DMS153 (cell line): Measurements from ENCODE around the gene RALGAPA1.
A peak's percentile ranks its signal among the peaks of the same experiment; 100 is the strongest.
"Not testable (repeated sequence)": the region's sequence is repeated elsewhere in the genome, so short reads cannot be mapped to it uniquely, and the experiment has no call there.

Experiments used
- DNase-seq: peaks from one replicate; lab custom pipeline; 2025; lab: John Stamatoyannopoulos, UW

The RALGAPA1 gene

DNA sequence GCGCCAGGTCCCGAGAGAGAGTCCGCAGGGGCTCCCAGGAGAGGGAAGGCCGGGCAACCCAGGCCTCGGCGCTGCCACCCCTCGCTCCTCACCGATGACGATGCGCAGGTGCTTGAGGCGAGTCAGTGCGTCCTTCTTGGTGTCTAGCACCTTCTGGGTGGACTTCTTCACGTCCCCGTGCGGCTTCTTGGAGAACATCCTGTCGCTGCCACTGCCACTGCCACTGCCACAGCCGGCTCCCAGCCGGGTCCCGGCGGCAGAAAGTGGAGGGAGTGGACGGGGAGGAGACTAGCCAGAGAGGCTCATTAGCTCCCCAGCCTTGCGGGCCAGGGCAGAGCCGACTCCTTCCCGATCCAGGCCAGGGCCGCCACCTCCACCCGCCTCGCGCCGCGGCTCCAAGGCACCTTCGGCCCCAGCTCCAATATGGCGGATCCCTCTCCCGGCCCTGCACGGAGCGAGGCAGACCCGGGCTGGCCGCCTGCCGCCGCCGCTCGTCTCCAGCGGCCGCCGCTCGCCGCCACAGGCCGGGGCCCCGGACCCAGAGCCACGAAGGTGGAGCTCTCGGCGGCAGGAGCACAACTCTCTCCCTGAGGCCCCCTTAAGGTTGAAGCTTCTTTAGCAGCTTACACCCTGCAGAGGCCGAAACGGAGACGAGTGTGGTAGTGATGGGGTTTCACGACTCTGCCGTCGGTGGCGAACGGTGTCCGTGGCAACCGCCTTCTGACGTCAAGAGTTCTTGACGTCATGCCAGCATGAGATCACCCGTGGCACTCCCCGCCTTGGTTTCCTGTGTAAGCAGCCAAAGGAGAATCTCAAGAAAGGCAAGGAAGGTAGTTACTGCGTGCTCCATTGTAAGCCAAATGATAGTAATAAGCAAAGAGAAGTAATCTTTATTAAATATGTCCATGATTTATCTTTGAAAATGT lies at the start of gene RALGAPA1:
TSS of gene RALGAPA1 (minus strand) at position 658 of the 926 bp plus-strand sequence. CDS start at position 198, 460 bp downstream.
- DNase-seq, result peak; percentile 96

DNA sequence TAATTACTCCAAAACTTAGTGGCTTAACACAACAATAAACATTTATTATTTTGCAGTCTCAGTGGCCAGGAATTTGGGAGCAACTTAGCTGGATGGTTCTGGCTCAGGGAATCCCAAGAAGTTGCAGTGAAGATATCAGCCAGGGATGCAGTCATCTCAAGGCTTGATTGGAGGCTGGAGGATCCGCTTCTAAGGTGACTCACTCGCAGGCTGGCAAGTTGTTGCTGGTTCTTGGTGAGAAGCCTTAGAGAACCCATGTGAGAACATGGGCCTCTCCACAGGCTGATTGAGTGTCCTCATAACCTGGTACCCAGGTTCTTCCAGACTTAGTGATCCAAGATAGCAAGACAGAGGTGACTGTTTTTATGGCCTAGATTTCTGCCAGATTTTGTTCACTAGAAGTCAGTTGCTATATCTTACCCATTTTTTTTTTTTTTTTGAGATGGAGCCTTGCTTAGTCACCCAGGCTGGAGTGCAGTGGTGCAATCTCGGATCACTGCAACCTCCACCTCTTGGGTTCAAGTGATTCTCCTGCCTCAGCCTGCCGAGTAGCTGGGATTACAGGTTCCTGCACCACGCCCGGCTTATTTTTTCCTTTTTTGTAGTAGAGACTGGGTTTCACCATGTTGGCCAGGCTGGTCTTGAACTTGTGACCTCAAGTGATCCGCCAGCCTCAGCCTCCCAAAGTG lies 49.6 kb upstream of the RALGAPA1 start:
- no peak for DNase-seq

DNA sequence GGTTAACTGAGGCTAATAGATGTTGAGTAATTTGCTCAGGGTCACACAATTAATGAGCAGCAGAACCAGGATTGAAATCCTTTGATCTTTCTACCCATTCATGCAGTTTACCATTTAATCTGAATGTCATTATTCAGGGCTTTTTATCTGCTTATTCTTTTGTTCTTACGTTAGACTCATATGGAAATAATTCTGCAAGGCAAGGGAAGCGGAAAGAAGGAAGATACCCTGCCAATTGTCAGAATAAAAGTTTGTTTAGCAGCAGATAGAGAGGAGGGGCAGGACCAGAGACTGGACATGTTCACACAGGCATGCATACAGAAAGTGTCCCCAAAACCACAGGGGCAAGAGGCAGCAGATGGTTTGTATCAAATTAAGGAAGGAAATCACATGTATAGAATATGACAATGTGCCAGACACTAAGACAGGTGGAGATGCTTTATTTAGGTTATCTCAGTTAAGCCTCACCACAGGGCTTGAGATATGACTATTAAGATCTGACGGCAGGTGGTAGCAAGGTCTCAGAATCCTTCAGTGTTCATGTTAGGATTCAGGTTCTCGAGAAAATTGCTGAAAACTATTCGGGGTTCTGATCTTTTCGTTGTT lies 46.9 kb upstream of the RALGAPA1 start:
- no peak for DNase-seq

DNA sequence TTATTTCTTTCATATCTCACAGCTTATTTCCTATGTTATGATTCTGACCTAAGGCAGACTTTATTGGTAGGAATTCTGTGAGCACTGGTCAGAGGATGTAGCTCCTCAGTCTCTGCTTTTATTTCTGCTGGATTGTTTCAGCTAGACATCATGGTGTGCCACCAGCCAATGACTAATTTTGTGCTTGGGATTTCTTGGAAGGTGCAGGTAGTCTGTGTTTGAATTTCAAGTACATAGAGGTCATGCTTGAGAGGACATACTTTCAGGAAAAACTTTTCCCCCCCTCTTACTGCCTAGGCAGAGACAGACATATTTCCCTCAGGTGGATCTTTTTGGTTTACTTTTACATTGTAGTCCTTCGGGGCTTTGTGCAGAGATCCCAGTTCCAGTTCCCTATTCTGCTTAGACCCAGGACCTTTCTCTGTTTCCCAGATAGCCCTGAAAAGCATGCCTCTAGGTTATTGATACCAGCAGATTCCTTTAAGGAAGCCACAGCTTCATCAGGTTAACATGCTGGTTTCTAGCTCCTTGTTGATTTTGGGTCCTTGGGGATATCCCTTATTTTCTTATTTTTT lies 45.7 kb upstream of the RALGAPA1 start:
- no peak for DNase-seq

DNA sequence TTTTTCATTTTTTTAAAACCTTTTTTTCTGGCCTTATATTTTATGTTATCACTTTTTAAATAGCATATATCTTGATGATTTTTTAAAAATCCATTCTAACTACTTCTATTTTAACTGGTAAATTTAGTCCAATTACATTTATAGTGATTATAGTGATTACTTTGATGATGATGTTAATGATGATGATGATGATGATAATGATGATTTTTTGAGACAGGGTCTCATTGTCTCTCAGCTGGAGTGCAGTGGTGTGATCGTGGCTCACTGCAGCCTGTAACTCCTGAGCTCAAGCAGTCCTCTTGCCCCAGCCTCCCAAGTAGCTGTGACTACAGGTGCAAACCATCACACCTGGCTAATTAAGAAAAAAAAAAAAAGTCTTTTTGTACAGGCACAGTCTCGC lies 44.1 kb upstream of the RALGAPA1 start:
- no peak for DNase-seq

DNA sequence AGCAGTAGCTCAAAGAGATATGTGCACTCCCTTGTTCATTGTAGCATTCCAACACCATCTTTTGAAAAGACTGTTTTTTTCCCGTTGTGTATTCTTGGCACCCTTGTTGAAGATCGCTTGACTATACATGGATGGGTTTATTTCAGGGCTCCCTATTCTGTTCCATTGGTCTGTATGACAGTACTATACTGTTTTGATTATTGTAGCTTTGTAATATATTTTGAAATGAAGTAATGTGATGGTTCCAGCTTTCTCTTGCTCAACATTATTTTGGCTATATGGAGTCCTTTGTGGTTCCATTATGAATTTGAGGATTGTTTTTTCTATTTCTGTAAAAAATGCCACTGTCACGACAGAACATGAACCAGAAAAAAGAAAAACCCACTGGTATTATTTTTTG lies 42.7 kb upstream of the RALGAPA1 start:
- DNase-seq, result no peak

DNA sequence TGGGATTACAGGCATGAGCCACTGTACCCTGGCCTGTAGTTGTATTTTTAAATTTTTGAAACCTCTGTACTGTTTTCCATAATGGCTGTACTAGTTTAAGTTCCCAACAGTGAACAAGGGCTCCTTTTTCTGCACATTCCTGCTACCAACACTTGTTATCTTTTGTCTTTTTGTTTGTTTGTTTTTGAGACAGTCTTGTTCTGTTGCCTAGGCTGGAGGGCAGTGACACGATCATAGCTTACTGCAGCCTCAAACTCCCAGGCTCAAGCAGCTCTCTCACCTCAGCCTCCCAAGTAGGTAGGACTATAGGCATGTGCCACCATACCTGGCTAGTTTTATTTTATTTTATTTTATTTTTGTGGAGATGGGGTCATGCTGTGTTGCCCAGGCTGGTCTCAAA lies 40.0 kb upstream of the RALGAPA1 start:
- DNase-seq, result no peak

DNA sequence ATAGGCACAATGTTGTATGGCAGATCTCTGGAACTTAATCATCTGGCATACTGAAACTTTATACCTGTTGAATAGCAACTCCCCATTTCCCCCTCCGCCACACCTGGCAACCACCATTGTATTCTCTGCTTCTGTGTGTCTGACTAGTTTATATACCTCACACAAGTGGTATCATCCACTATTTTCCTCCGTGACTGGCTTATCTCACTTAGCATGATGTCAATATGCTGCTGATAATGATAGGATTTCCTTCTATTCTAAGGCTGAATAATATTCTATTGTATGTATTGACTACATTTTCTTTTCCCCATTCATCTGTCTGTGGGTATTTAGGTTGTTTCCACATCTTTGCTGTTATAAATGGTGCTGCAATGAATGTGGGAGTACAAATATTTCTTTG lies 38.5 kb upstream of the RALGAPA1 start:
- no peak for DNase-seq

DNA sequence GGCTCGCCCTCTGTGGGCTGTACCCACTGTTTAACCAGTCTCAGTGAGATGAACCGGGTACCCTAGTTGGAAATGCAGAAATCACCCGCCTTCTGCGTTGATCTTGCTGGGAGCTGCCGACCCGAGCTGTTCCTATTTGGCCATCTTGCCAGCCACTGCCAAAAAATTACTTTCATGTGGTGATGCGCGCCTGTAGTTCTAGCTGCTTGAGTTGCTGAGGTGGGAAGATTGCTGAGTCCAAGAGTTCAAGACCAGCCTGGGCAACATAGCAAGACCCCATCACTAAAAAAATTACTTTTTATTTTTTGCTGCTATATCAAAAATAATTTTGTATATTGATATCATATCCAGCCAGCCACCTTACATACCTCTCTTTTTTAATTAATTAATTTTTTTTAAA lies 35.4 kb upstream of the RALGAPA1 start:
- DNase-seq, result no peak

DNA sequence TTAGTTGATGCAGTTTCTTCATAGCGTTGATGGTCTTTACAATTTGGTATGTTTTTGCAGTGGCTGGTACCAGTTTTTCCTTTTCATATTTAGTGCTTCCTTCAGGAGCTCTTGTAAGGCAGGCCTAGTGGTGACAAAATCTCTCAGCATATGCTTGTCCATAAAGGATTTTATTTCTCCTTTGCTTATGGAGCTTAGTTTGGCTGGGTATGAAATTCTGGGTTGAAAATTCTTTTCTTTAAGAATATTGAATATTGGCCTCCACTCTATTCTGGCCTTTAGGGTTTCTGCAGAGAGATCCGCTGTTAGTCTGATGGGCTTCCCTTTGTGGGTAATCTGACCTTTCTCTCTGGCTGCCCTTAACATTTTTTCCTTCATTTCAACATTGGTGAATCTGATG lies 33.1 kb upstream of the RALGAPA1 start:
- not testable (repeated sequence) for DNase-seq

DNA sequence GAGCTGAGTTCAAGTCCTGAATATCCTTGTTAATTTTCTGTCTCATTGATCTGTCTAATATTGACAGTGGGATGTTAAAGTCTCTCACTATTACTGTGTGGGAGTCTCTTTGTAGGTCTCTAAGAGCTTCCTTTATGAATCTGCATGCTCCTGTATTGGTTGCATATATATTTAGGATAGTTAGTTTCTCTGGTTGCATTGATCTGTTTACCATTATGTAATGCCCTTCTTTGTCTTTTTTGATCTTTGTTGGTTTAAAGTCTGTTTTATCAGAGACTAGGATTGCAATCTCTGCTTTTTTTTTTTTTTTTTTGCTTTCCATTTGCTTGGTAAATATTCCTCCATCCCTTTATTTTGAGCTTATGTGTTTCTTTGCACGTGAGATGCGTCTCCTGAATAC lies 32.6 kb upstream of the RALGAPA1 start:
- DNase-seq, result not testable (repeated sequence)

DNA sequence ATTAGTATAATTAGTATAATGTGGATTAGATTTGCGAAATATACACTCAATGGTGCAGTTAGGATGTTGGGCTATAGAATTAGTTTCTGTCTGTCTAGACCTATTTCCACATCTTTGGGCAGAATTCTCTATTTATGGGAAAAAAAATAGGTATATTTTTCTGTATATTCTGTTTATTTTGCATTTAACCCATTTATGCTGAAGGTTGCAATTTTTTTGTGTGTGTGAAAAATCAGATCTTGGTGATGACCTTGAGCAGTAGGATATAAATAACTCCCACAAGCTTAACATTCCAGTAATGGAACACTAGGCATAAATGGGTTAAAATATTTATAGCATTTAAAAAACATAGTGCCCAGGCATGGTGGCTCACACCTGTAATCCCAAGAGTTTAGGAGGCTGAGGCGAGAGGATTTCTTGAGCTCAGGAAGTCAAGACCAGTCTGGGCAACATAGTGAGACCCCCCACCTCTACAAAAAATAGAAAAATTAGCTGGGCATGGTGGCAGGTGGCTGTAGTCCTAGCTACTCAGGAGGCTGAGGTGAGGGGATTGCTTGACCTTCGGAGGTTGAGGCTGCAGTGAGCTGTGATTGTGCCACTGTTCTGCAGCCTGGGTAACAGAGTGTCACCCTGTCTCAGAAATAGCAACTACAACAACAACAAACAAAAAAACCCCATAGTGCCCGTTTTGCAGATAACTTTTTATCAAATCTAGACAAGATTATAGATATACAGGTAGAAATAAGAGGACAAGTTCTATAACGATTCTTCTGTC lies 26.3 kb upstream of the RALGAPA1 start:
- DNase-seq, result no peak

DNA sequence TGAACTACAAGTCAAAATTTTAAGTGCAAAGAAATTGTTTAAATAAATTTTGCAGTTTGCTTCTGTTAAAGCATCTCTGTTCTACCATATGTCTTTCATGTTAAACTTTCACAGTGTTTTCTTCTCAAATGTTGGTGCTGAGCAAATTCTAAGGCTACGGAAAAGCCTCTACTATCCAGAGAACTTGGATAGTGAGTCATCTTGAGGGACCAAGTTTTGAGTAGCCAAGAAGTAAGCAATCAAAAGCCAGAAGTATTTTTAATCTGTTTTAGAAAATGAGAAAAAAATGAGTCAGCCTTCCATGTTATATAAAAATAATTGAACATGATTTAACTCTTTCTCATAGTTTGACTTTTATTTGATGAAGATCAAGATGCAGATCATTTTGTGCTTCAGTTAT lies 20.4 kb upstream of the RALGAPA1 start:
- DNase-seq, result no peak

DNA sequence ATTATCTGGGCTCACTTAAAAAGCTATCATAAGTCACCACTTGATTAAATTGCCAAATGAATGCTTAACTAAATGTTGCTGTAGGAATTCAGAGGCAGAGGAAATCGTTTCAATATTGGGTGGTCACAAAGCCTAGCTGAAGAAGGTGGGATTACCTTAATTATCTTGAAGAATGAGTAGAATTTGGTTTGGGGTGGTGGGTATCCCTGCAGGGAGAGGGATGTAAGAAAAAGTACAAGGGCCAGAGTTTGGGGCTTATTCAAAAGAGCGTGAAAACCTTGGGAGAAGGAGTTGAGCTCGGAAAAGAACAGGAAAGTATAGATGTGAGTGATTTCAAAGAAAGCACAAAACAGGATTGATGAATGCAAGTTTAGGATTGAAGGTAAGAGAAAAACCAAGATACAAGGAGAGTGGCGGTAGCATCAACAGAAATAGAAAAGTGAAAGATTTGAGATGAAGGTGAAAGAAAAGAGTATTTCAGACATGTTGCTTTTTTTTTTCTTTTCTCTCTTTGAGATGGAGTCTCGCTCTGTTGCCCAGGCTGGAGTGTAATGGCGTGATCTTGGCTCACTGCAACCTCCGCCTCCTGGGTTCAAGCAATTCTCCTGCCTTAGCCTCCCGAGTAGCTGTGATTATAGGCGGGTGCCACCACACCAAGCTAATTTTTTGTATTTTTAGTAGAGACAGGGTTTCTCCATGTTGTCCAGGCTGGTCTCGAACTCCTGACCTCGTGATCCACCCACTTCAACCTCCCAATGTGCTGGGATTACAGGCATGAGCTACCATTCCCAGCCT lies 18.8 kb upstream of the RALGAPA1 start:
- no peak for DNase-seq

DNA sequence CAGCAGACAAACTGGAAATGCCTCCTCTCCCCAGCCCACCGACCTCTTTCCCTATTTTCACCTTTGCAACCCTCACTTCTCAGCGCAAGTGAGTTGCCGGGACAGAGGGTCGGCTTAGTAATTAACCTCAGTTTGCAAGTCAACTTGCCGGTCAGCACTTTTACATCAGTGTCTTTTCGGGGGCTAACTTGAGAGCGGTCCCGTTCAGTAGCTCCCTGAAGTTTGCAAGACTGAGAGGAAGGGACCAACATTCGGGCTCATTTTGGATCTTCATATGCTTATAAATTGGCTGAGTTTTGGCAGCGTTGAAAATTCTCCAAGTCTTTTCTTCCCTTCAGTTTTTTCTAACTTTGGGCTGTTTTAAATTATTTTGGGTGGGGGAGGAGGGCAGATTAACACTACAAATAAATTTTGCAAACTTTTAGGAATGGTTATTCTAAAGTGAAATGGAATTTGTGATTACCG lies 17.9 kb upstream of the RALGAPA1 start:
- no peak for DNase-seq

DNA sequence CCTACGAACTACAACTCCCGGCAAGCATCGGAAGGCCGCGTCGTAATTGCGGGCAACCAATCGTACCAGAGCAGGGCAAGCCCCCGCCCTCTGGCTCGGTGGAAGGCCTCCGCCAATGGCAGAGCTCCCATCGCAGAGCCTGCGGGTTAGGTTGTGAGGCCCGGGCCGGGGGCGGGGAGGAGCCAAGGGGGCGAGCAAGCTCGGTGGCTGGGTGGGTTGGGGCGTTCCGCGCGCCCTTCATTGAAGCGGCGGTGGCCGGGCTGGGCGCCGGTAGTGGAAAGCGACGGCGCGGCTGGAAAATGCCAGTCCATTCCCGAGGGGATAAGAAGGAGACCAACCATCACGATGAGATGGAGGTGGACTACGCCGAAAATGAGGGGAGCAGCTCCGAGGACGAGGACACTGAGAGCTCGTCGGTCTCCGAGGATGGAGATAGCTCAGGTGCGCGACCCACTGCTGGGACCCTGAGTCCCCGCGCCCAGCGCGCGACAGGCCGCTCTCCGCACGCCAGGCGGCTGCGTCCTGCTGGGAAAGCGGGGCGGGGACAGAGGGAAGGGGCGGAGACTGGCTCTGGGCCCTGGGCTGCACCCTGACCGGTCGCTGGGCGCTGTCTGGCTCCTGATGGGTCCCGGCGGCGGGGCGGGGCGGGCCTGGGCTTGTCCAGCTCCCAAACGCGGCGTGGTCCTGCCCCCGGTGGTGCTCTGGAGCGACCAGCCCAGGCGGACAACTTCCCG lies 17.3 kb upstream of the RALGAPA1 start, which contains the start of gene BRMS1L:
TSS of gene BRMS1L (plus strand) at position 121 of the 734 bp plus-strand sequence. CDS start at position 300, 179 bp downstream.
- DNase-seq, result peak; percentile 99

DNA sequence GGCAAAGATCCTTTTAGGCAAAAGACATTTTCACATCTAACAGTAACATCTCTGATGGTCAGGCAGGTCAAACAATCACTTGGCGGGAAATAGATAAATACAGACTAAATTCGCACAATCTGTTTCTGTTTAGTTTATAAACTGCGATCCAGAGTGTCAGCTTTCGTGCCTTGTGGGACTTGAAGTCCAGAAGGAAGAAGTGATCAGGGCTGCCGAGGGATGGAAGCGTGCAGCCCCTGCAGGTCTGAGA lies 16.8 kb upstream of the RALGAPA1 start:
- no peak for DNase-seq

DNA sequence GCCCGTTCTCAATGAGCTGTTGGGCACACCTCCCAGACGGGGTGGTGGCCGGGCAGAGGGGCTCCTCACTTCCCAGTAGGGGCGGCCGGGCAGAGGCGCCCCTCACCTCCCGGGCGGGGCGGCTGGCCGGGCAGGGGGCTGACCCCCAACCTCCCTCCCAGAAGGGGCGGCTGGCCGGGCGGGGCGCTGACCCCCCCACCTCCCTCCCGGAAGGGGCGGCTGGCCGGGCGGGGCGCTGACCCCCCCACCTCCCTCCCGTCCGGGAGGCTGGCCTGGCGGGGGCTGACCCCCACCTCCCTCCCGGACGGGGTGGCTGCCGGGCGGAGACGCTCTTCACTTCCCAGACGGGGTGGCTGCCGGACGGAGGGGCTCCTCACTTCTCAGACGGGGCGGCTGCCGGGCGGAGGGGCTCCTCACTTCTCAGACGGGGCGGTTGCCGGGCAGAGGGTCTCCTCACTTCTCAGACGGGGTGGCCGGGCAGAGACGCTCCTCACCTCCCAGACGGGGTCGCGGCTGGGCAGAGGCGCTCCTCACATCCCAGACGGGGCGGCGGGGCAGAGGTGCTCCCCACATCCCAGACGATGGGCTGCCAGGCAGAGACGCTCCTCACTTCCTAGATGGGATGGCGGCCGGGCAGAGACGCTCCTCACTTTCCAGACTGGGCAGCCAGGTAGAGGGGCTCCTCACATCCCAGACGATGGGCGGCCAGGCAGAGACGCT lies 15.5 kb upstream of the RALGAPA1 start:
- not testable (repeated sequence) for DNase-seq

DNA sequence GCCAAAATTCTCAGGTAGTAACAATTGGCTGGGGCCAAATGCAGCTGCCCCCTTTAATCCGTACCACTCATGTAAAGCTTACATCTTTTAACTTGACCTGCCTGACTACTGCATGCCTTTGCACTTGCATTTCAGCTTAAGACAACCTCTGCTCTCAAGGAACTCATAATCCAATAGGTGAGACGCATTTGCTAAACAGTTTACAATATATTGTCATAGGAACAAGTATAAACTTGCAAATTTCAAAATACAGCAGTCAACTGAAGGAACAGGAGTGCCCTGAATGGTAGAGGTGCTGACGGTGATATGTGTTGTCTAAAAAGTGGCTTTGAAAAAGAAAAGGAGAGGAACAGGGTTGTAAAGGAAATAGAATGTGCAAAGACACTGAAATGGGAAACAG lies 13.4 kb upstream of the RALGAPA1 start:
- DNase-seq, result no peak
